ENCODE results near the gene ZMYND8.
A peak's percentile ranks its signal among the peaks of the same experiment; 100 is the strongest.

The ZMYND8 gene

DNA sequence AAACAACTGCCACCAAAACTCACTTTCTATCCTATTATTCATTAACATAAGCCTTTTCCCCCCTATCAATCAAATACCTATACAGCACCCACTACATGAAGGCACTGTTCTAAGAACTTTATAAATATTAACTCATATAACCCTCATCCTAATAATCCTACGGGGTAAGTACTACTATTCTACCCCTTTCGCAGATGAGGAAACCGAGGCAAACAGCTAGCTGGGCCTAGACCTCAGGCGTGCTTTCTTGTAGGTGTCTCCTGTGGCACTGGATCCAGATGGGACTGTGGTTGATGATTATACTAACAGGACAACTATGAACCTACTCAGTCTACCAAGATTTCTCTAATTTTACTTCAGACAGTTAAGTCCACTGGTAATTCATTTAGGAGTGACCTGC, 131.6 kb downstream of the ZMYND8 start:
- DNase-seq (ENCODE audit: low spot score), result no peak
- peaks cover 57% of the 10 kb centered on the region for H3K36me3 Mint-ChIP-seq (ENCODE audit: low read depth)

GRCh38 chr20:47224300-47224791, 132.2 kb downstream of the ZMYND8 start:
- H3K27me3 Mint-ChIP-seq (ENCODE audit: low read depth), result no peaks in the 10 kb centered on the region
- peaks cover 60% of the 10 kb centered on the region for H3K36me3 Mint-ChIP-seq (ENCODE audit: low read depth)
- DNase-seq (ENCODE audit: low spot score), result no peak
- H3K9me3 Mint-ChIP-seq, result no peaks in the 10 kb centered on the region
- peaks cover 6% of the 10 kb centered on the region for H3K4me1 Mint-ChIP-seq (ENCODE audit: low read depth)
- H3K27ac Mint-ChIP-seq, result peak overlapping the region; percentile 72
- H3K4me3 Mint-ChIP-seq, result no peak overlapping the region

More for the DNA sequence above, 131.6 kb downstream of the ZMYND8 start:
- H3K4me1 Mint-ChIP-seq (ENCODE audit: low read depth), result peaks cover 6% of the 10 kb centered on the region
- peak overlapping the region; percentile 3 for H3K27ac Mint-ChIP-seq
- H3K4me3 Mint-ChIP-seq, result no peak overlapping the region
- H3K9me3 Mint-ChIP-seq, result no peaks in the 10 kb centered on the region
- no peaks in the 10 kb centered on the region for H3K27me3 Mint-ChIP-seq (ENCODE audit: low read depth)

DNA sequence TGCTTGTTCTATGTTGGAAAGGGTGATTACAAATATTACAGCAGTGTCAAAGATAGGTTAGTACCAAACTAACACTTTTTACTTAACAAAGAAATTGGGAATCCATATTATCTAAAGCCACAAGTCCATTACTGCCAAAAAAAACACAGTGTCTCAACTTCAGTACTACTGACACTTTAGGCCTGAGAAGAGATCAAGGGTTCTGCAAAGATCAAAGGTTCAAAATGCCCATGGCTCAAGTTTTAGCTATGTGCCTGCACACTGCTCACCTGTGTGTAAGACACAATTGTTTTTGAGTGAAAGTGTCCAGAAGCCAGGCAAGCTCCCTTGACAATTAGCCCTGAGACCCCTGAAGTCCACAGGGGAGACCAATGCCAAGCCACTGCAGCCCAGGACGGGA, 132.6 kb downstream of the ZMYND8 start:
- Mint-ChIP-seq H3K4me3 (no peak overlapping the region), H3K9me3 (no peaks in the 10 kb centered on the region), H3K4me1 (ENCODE audit: low read depth) (peaks cover 6% of the 10 kb centered on the region), H3K36me3 (ENCODE audit: low read depth) (peaks cover 56% of the 10 kb centered on the region), H3K27me3 (ENCODE audit: low read depth) (no peaks in the 10 kb centered on the region), H3K27ac (no peak overlapping the region)
- no peak for DNase-seq (ENCODE audit: low spot score)

- Mint-ChIP-seq H3K27me3 (ENCODE audit: low read depth) (no peaks in the 10 kb centered on the region), H3K9me3 (no peaks in the 10 kb centered on the region), H3K27ac (peak overlapping the region; percentile 49), H3K4me1 (ENCODE audit: low read depth) (peaks cover 6% of the 10 kb centered on the region), H3K36me3 (ENCODE audit: low read depth) (peaks cover 62% of the 10 kb centered on the region), H3K4me3 (no peak overlapping the region)
- no peak for DNase-seq (ENCODE audit: low spot score)
Measured at GRCh38 chr20:47222468-47223119, 133.9 kb downstream of the ZMYND8 start.

DNA sequence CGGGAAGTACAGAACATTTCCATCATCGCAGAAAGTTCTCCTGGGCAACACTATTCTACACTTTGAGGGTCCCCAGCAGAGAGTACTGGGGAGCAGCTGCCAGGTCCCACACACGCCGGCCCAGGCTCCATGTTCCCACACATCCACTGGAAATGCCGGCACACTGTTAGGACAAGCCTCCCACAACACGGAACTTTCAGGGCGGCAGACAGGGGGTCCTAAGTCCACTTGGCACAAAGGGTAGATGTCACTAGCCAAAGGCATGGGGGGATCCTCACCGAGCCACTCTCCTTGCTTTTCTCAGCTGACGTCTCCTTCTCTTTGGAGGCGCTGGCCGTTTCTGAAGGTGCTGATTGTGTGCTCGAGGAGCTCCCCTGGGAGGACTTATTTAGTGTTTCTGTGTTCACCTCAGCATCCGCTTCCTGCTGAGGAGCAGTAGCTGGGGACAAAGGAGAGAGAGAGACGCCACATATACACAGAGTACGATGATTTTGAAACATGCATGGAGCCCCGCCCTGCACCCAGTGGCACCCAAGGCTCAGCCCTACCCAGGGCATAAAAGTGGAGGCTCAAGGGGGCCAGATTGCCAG, 135.4 kb downstream of the ZMYND8 start:
- H3K27me3 Mint-ChIP-seq (ENCODE audit: low read depth), result no peaks in the 10 kb centered on the region
- DNase-seq (ENCODE audit: low spot score), result no peak
- H3K9me3 Mint-ChIP-seq, result no peaks in the 10 kb centered on the region
- H3K4me1 Mint-ChIP-seq (ENCODE audit: low read depth), result peaks cover 6% of the 10 kb centered on the region
- H3K27ac Mint-ChIP-seq, result no peak overlapping the region
- H3K36me3 Mint-ChIP-seq (ENCODE audit: low read depth), result peaks cover 59% of the 10 kb centered on the region
- no peak overlapping the region for H3K4me3 Mint-ChIP-seq

- Mint-ChIP-seq H3K27ac (no peak overlapping the region), H3K4me3 (no peak overlapping the region), H3K36me3 (ENCODE audit: low read depth) (peaks cover 67% of the 10 kb centered on the region), H3K27me3 (ENCODE audit: low read depth) (no peaks in the 10 kb centered on the region), H3K9me3 (no peaks in the 10 kb centered on the region), H3K4me1 (ENCODE audit: low read depth) (peaks cover 7% of the 10 kb centered on the region)
- peak; percentile 15 for DNase-seq (ENCODE audit: low spot score)
Measured at GRCh38 chr20:47220161-47220582, 136.3 kb downstream of the ZMYND8 start.

GRCh38 chr20:47217482-47218446, 138.7 kb downstream of the ZMYND8 start:
- Mint-ChIP-seq H3K4me3 (no peak overlapping the region), H3K9me3 (no peaks in the 10 kb centered on the region), H3K27ac (no peak overlapping the region), H3K36me3 (ENCODE audit: low read depth) (peaks cover 57% of the 10 kb centered on the region), H3K4me1 (ENCODE audit: low read depth) (peaks cover 6% of the 10 kb centered on the region), H3K27me3 (ENCODE audit: low read depth) (no peaks in the 10 kb centered on the region)
- no peak for DNase-seq (ENCODE audit: low spot score)

GRCh38 chr20:47216819-47217410, 139.6 kb downstream of the ZMYND8 start:
- H3K36me3 Mint-ChIP-seq (ENCODE audit: low read depth), result peaks cover 49% of the 10 kb centered on the region

DNA sequence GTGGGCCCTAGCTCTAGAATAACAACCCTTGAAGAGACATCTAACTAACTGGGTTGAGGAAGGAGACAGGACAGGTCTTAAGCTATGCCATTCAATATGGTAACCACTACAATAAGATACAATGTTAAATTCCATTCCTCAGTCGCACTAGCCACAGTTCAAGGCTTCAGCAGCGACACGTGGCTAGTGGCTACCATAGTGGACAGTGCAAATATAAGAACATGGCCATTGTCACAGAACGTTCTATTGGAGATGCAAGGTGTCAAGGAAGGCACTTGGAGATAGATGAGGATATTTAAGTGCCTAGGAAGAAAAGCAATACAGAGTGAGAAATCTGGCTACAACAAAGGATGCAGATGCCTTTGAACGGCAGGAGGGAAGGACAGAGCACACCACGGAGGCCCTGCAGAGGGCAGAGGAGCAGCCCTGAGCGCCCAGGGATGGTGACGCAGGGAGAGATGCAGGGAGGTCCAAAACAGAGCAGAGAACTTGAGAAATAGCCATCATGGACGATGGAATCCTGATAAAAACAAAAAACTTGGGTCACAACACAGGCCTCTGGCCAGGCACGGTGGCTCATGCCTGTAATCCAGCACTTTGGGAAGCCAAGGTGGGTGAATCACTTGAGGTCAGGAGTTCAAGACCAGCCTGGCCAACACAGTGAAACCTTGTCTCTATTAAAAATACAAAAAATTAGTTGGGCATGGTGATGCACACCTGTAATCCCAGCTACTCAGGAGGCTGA, 140.7 kb downstream of the ZMYND8 start:
- Mint-ChIP-seq H3K4me3 (no peak overlapping the region), H3K36me3 (ENCODE audit: low read depth) (peaks cover 42% of the 10 kb centered on the region), H3K4me1 (ENCODE audit: low read depth) (peaks cover 1% of the 10 kb centered on the region), H3K9me3 (no peaks in the 10 kb centered on the region), H3K27ac (no peak overlapping the region), H3K27me3 (ENCODE audit: low read depth) (no peaks in the 10 kb centered on the region)
- no peak for DNase-seq (ENCODE audit: low spot score)

More at GRCh38 chr20:47216819-47217410, 139.6 kb downstream of the ZMYND8 start:
- H3K27ac Mint-ChIP-seq, result no peak overlapping the region
- H3K27me3 Mint-ChIP-seq (ENCODE audit: low read depth), result no peaks in the 10 kb centered on the region
- DNase-seq (ENCODE audit: low spot score), result no peak
- H3K9me3 Mint-ChIP-seq, result no peaks in the 10 kb centered on the region
- H3K4me1 Mint-ChIP-seq (ENCODE audit: low read depth), result peaks cover 3% of the 10 kb centered on the region
- no peak overlapping the region for H3K4me3 Mint-ChIP-seq

GRCh38 chr20:47213966-47214365, 142.5 kb downstream of the ZMYND8 start:
- no peaks in the 10 kb centered on the region for H3K9me3 Mint-ChIP-seq
- H3K4me3 Mint-ChIP-seq, result no peak overlapping the region
- H3K4me1 Mint-ChIP-seq (ENCODE audit: low read depth), result peaks cover 1% of the 10 kb centered on the region
- no peak for DNase-seq (ENCODE audit: low spot score)
- H3K27ac Mint-ChIP-seq, result no peak overlapping the region
- no peaks in the 10 kb centered on the region for H3K27me3 Mint-ChIP-seq (ENCODE audit: low read depth)
- peaks cover 37% of the 10 kb centered on the region for H3K36me3 Mint-ChIP-seq (ENCODE audit: low read depth)

DNA sequence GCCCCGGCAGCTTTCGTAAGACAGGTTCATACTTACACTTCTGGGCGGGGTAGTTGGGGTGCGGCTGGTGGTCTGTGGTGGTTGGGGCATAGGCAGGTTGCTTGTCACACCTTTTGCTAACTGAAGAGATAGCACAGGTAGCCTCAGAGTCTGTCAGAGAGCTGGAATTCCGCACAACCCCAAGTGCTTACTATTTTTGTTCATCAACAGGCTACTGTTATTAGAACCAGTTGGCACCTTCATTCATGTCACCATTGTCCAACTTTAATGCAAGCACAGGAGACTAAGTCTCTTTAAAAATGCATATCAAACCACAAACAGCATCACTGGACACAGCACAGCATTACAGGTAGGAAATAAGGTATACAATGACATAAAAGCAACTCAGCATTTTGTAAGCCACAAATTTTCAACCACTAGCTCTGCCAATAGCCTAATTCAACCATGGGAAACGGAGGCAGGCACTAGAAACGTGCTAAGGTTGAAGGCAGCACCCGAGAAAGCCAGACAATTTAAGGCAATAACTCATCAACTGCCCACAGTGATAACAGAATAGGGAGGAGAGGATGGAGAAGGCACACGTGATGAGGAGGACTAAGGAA, 143.8 kb downstream of the ZMYND8 start:
- Mint-ChIP-seq H3K27me3 (ENCODE audit: low read depth) (no peaks in the 10 kb centered on the region), H3K27ac (no peak overlapping the region), H3K36me3 (ENCODE audit: low read depth) (peaks cover 26% of the 10 kb centered on the region), H3K9me3 (no peaks in the 10 kb centered on the region), H3K4me1 (ENCODE audit: low read depth) (peaks cover 1% of the 10 kb centered on the region), H3K4me3 (no peak overlapping the region)
- DNase-seq (ENCODE audit: low spot score), result no peak

DNA sequence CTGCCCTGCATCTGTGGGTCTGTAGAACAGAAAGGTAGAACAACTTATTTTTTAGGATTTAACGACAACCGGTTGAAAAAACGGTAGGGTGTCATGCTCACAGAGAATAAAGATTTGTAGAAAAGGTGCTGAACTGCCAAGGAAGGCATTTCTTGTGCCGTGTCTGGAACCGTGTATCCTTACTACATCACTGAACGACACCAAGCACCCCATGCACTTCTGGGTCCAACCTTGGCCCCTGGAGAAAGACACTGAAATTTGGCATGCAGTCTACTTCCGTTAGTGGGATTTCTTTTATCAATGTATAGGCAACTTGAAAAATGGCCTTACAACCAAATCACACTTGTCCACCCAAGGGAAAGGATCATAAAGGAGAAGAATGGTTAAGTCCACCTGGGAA, 145.5 kb downstream of the ZMYND8 start:
- peaks cover 20% of the 10 kb centered on the region for H3K36me3 Mint-ChIP-seq (ENCODE audit: low read depth)
- no peak for DNase-seq (ENCODE audit: low spot score)
- no peak overlapping the region for H3K27ac Mint-ChIP-seq
- no peaks in the 10 kb centered on the region for H3K9me3 Mint-ChIP-seq
- peaks cover 1% of the 10 kb centered on the region for H3K4me1 Mint-ChIP-seq (ENCODE audit: low read depth)
- no peak overlapping the region for H3K4me3 Mint-ChIP-seq
- no peaks in the 10 kb centered on the region for H3K27me3 Mint-ChIP-seq (ENCODE audit: low read depth)

DNA sequence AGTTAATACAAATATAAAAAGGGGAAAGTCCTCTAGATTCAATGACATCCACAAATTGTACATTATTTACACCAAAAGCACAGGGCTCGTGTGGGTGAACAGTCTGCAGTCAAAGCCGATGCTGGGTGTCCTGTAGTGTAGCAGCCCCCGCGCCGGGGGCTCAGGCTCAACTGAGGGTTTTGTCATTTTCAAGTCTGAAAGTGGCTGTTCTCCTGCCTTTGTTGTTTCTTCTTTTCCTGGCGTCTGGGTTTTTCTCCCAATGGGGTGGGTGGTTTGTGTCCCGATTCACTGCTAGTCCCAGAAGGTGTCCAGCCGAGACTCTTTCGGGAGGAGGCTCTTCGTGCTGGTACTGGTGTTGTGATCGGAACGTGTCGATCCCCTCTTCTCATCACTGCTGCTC, 146.0 kb downstream of the ZMYND8 start:
- Mint-ChIP-seq H3K27ac (no peak overlapping the region), H3K4me3 (no peak overlapping the region), H3K4me1 (ENCODE audit: low read depth) (peaks cover 5% of the 10 kb centered on the region), H3K36me3 (ENCODE audit: low read depth) (peaks cover 14% of the 10 kb centered on the region), H3K27me3 (ENCODE audit: low read depth) (no peaks in the 10 kb centered on the region), H3K9me3 (no peaks in the 10 kb centered on the region)
- no peak for DNase-seq (ENCODE audit: low spot score)
